ENCODE data around the gene GHDC. TPM values are rescaled to one million over a fixed set of nuclear protein-coding genes. Genes with fewer than 3 reads are reported as not detected.
"Not testable (repeated sequence)": the region's sequence is repeated elsewhere in the genome, so short reads cannot be mapped to it uniquely, and the experiment has no call there.

Gene GHDC
- 1.8 and 2.8 TPM in 2 replicates for total RNA-seq (2014; rRNA removed; shearing (Covaris generic))

DNA sequence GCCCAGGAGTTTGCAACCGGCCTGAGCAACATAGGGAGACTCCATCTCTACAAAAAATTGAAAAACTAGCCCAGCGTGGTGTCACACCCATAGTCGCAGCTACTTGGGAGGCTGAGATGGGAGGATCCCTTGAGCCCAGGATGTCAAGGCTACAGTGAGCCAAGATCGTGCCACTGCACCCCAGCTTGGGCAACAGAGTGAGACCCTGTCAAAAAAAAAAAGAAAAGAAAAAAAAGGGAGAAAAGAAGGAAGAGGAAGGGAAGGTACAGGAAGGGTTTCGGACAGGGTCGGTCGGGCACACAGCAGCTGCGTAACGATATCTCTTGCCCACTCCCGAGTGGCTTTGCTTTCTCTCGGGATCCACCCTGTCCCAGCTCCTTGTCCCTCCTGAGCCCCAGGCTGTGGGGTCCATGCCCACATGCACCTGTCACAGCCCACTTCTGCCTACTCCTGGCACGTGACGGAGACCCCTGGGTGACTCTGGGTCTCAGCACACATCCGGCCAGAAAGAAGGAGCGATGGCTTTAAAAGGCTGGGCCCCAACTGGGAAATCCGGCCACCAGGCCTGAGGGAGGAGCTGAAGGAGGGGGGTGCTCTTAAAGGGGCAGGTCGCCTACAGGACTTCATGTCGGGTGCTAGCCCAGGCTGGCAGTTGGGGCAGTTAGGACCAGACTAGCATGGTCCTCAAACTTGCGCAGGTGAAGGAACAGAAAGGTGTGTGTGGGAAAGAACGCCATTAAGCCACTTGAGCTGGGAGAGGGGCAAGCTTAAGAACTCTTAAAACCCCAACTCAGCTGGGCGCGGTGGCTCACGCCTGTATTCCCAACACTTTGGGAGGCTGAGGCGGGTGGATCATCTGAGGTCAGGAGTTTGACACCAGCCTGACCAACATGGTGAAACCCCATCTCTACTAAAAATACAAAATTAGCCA, at the start of gene GHDC:
Gene GHDC (minus strand): TSS at position 526 of the 931 bp plus-strand sequence. CDS start 913 bp downstream, outside the sequence.
- DNase-seq (ENCODE audit: low read depth): peak; percentile 50

- DNase-seq (ENCODE audit: low read depth): no peak
Measured at GRCh38 chr17:42243493-42243982, 49.2 kb upstream of the GHDC start.

DNA sequence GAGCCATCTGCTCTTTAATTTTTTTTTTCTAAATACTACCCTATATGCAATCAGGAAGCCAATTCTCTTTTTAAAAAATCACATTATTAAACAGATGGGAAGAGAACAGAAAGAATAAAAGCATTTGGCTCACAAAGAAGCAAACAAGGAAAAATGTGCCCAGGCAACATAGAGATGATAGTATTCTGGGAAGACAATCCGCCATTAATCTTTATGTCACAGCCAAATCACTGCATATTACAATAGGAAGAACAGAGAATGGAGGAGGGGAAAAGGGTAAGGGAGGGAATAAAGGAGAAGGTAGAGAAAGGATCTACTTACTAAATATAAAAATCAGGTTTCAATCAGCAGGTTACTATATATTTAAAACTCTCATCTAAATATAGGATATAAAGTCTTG, 47.6 kb upstream of the GHDC start:
- no peak for DNase-seq (ENCODE audit: low read depth)

- not testable (repeated sequence) for DNase-seq (ENCODE audit: low read depth)
Measured at GRCh38 chr17:42240863-42241262, 46.6 kb upstream of the GHDC start.

GRCh38 chr17:42240201-42240600, 45.9 kb upstream of the GHDC start:
- no peak for DNase-seq (ENCODE audit: low read depth)

DNA sequence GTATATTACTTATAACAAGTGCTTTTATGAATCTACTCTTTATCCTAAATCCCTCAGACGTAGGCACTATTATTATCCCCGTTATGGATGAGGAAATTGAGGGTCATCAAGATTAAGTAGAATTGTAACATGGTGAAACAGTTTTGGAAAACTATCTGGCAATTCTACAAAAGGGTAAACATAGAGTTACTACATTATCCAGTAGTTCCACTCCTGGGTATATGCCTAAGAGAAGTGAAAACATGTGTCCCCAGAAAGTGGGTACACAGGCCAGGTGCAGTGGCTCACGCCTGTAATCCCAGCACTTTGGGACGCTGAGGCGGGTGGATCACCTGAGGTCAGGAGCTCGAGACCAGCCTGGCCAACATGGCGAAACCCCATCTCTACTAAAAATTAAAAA, 45.3 kb upstream of the GHDC start:
- not testable (repeated sequence) for DNase-seq (ENCODE audit: low read depth)

GRCh38 chr17:42236760-42237159, 42.5 kb upstream of the GHDC start:
- no peak for DNase-seq (ENCODE audit: low read depth)

- no peak for DNase-seq (ENCODE audit: low read depth)
Measured at GRCh38 chr17:42233994-42234393, 39.7 kb upstream of the GHDC start.

- DNase-seq (ENCODE audit: low read depth): no peak
Measured at GRCh38 chr17:42233156-42233555, 38.9 kb upstream of the GHDC start.

GRCh38 chr17:42230225-42230624, 35.9 kb upstream of the GHDC start:
- no peak for DNase-seq (ENCODE audit: low read depth)

DNA sequence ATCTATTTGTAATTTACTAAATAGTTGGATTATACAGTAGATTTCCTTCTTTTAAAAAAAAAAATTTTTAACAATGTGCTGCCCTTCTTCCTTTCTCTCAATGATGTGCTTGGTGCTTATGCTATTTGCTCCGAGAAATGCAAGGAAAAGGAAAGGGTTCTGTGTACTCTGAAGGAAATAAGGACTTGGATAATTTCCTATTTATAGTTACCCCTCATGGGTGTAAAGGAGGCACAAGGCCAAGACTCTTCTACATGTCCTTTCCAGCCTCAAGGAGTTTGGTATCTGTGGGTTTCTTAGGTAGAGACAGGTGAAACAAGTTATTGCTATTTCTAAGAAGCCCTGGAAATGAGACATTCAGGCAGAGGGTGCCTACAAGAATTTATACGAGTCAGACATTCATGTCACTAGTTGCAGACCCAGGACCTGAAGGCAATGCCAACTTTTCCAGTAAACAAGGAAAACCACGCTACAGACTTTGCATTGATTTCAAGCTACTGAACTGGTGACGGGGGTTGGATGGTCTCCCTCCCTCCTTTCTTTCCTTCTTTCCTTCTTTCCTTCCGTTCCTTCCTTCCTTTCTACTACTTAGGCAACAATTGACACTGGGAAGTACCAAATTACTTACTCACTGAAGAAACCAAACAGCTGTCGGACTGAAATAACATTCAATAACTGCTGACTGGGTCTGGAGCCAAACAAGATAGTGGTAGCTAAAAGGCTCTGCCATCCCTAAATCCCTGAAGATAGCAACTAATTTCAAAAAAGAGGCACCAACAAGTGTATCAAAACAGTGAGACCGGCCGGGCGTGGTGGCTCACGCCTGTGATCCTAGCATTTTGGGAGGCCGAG, 33.8 kb upstream of the GHDC start:
- no peak for DNase-seq (ENCODE audit: low read depth)

DNA sequence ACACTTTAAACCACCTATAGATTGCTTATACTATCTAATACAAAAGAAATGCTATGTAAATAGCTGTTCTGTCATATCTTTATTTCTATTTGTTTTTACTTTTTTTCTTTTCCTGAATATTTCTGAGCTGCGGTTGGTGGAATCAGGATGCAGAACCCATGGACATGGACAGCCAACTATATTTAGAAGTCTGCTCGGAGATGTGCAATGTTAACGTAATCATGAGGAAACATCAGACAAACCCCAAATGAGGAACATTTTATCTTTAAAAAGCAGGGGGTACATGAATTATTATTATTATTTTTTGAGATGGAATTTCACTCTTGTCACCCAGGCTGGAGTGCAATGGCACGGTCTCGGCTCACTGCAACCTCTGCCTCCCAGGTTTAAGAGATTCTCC, 31.4 kb upstream of the GHDC start:
- DNase-seq (ENCODE audit: low read depth): no peak

DNA sequence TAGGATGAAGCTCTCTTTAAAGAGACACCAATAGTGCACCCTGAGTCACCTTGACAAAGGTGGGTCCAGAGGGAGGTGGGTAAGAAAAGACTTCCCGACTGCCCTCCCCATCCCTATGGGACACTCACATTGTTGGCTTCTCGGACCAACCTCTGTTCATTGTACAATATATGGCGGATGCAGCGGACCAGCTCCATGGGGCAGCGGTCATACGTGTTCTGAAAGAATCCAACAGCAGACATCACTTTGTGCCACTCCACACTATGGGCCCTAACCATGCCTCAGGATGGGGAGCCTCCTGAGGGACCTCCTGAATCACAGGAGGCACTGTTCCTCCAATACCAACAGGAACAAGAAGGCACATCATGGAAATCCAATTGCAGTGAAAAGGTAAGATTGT, 30.4 kb upstream of the GHDC start:
- DNase-seq (ENCODE audit: low read depth): no peak

DNA sequence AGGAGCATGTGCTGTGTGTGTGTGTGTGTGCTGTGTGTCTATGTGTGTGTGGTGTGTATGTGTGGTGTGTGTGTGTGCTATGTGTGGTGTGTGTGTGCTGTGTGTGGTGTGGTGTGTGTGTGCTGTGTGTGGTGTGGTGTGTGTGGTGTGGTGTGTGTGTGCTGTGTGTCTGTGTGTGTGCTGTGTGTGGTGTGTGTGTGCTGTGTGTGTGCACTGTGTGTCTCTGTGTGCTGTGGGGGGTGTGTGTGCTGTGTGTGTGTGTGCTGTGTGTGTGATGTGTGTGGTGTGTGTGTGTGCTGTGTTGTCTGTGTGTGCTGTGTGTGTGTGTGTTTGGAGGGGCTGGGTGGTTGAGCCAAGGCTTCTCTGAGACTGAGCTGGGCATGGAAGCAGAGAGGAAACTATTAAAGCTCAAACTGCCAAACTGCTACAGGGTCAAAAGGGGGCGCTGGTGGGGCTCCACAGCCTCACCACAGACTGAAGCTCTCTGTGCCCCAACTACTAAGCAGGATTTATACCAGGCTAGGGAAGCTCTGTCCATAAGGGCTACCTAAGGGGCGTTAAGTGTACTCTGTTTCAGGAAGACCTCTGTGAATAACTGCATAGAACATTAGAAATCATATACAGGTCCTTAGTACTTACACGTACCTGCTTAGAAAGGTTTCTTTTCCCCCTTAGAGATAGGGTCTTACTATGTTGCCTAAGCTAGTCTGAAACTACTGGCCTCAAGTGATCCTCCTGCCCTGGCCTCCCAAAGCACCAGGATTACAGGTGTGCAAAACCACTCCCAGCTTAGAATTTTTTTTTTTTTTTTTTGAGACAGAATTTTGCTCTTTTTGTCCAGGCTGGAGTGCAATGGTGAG, 27.8 kb upstream of the GHDC start:
- DNase-seq (ENCODE audit: low read depth): peak; percentile 32

- not testable (repeated sequence) for DNase-seq (ENCODE audit: low read depth)
Measured at GRCh38 chr17:42219280-42219679, 25.0 kb upstream of the GHDC start.

- no peak for DNase-seq (ENCODE audit: low read depth)
Measured at GRCh38 chr17:42214156-42214555, 19.9 kb upstream of the GHDC start.

- DNase-seq (ENCODE audit: low read depth): no peak
Measured at GRCh38 chr17:42212382-42212781, 18.1 kb upstream of the GHDC start.

DNA sequence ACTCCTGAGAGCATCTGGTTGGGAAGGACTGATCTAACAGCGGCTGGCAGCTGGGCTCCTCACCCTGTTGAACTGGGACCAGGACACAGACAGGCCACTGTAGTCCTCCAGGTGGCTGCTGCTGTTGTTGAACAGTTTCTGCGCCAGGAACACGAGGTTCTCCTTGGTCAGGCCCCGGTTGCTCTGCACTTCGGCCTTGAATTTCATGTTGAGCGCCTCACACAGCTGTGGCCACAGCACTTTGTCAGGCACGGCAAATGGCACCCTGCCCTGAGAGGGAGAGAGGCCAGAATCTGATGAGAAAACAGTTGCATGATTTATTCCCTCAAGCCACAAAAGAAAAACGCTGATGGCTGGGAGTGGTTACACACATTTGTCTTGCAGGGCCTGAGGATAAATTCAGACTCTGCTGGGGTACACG, 17.6 kb upstream of the GHDC start:
- DNase-seq (ENCODE audit: low read depth): not testable (repeated sequence)

DNA sequence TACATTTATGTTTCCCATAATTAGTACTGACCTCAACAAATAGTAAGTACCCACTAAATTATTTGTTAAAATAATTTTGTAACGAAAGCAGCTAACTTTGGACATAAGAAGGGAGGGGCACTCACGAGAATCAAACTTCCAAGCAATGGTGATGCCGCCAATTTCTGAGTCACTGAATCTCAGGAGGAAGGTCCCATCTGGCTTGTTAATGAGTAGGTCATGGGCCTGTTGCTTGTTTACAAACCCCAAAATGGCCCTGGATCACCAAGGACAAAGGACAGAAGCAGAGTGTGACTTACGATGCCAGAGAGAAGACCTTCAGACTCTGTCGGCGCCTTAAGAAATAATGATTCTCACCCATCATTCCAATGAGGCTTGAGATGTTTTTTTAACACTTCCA, 15.8 kb upstream of the GHDC start:
- no peak for DNase-seq (ENCODE audit: low read depth)

DNA sequence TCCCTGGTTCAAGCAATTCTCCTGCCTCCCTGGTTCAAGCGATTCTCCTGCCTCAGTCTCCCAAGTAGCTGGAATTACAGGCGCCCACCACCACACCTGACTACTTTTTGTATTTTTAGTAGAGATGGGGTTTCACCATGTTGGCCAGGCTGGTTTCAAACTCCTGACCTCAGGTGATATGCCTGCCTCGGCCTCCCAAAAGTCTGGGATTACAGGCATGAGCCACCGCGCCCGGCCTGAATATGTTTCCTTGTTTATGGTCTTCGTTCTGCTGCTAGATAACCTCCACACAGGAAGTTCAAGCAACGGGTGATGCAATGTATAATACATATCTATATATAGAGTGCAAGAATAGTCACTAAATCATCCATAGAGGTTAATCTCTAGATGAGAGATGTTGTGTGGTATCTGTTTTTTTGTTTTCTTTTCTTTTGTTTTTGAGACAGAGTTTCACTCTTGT, 11.9 kb upstream of the GHDC start:
- DNase-seq (ENCODE audit: low read depth): not testable (repeated sequence)

DNA sequence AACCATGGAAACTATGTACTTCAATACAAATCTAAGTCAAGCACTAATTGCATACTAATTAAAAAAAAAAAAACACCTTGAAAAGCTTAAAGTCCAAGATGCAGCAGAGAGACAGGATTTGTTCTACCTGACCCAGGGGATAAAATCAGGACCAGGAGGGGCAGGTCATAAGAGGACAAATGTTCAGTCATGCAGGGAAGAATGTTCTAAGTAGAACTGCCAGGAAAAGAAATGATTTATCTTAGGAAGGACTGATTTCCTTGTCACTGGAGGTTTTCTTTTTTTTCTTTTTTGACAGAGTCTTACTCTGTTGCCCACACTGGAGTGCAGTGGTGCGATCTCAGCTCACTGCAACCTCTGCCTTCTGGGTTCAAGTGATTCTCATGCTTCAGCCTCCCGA, 9.1 kb upstream of the GHDC start:
- DNase-seq (ENCODE audit: low read depth): no peak

Data from Daoy (cell line).